GM21390 (cell line): ENCODE data around the gene PCDHGA4.
"Not testable (repeated sequence)": the region's sequence is repeated elsewhere in the genome, so short reads cannot be mapped to it uniquely, and the experiment has no call there.

Experiments used
- ATAC-seq: cut with Tn5 transposase; IDR thresholded peaks from one replicate; pipeline ENCODE4 v1.9.1; 2021; ENCODE audit not compliant: unreplicated experiment

Gene PCDHGA4

DNA sequence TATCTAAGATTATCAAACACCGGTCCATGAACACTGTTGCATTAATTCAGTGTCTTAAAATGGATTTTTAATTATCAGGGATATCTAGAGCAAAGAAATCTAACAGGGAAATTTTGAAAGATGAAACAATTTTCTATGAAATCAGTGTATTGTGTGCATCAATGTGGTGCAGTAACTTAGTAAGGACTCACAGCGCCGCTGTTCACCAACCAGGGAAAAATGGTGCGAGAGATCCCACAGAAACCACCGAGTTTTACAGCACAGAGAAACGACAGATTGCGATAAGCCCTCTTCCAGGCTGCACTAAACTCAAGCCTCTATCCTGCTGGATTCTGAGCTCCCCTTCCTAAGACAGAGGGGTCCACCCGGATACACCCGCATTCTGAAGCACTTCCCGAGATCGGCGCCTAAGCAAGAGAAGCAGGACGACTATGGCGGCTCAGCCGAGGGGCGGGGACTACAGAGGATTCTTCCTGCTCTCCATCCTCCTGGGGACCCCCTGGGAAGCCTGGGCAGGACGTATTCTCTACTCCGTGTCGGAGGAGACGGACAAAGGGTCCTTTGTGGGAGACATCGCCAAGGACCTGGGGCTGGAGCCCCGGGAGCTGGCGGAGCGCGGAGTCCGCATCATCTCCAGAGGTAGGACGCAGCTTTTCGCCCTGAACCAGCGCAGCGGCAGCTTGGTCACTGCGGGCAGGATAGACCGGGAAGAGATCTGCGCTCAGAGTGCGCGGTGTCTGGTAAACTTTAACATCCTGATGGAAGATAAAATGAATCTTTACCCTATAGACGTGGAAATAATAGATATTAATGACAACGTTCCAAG, 27.9 kb downstream of the PCDHGA4 start, which contains the start of gene PCDHGA7:
TSS of gene PCDHGA7 (plus strand) at position 274 of the 826 bp plus-strand sequence. CDS start at position 432, 158 bp downstream.
- no peak for ATAC-seq

DNA sequence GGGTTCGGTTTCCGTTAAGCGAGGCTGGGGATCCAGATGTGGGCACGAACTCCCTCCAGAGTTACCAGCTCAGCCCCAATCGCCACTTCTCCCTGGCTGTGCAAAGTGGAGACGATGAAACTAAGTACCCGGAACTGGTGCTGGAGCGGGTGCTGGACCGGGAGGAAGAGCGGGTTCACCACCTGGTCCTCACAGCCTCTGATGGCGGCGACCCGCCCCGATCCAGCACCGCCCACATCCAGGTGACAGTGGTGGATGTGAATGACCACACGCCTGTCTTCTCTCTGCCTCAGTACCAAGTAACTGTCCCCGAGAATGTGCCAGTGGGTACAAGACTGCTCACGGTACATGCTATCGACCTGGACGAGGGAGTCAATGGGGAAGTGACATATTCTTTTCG, 28.5 kb downstream of the PCDHGA4 start:
- ATAC-seq, result no peak

DNA sequence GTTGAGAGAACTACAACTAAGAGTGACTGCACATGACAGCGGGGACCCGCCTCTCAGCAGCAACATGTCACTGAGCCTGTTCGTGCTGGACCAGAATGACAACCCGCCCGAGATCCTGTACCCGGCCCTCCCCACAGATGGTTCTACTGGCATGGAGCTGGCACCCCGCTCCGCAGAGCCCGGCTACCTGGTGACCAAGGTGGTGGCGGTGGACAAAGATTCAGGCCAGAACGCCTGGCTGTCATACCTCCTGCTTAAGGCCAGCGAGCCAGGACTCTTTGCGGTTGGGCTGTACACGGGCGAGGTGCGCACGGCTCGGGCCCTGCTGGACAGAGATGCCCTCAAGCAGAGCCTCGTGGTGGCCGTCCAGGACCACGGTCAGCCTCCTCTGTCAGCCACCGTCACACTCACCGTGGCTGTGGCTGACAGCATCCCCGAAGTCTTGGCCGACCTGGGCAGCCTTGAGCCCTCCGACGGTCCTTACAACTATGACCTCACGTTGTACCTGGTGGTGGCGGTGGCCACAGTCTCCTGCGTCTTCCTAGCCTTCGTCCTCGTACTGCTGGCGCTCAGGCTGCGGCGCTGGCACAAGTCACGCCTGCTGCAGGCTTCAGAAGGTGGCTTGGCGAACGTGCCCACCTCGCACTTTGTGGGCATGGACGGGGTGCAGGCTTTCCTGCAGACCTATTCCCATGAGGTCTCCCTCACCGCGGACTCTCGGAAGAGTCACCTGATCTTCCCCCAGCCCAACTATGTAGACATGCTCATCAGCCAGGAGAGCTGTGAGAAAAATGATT, 29.8 kb downstream of the PCDHGA4 start:
- no peak for ATAC-seq

DNA sequence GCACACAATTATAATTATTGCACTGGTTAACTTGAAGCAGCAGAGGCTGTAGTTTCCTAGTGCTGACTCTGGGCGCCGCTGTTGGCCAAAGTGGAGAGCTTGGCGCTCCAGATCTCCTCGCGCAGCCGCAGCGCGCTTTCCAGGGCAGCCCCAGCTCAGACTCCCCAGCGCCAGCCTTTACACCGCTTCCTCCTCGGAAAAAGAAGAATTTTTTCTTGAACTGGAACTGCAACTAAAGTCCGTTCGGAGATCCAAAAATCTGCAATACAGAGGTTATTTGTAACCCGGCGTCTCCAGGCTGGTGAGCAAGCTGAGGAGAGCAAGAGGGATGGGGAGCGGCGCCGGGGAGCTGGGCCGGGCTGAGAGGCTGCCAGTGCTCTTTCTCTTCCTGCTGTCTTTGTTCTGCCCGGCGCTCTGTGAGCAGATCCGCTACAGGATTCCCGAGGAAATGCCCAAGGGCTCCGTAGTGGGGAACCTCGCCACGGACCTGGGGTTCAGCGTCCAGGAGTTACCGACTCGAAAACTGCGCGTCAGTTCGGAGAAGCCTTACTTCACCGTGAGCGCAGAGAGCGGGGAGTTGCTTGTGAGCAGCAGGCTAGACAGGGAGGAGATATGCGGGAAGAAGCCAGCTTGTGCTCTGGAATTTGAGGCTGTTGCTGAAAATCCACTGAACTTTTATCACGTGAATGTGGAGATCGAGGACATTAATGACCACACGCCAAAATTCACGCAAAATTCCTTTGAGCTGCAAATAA, 32.9 kb downstream of the PCDHGA4 start, which contains the start of gene PCDHGB4:
TSS of gene PCDHGB4 (plus strand) at position 142 of the 755 bp plus-strand sequence. CDS start at position 329, 187 bp downstream.
- ATAC-seq, result not testable (repeated sequence)

DNA sequence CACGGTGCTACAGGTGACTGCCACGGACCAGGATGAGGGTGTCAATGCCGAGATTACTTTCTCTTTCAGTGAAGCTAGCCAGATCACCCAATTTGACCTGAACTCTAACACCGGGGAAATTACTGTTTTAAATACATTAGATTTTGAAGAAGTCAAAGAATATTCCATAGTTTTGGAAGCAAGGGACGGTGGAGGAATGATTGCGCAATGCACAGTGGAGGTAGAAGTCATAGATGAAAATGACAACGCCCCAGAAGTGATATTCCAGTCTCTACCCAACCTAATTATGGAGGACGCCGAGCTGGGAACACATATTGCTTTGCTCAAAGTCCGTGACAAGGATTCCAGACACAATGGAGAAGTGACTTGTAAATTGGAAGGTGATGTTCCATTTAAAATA, 33.8 kb downstream of the PCDHGA4 start:
- no peak for ATAC-seq

DNA sequence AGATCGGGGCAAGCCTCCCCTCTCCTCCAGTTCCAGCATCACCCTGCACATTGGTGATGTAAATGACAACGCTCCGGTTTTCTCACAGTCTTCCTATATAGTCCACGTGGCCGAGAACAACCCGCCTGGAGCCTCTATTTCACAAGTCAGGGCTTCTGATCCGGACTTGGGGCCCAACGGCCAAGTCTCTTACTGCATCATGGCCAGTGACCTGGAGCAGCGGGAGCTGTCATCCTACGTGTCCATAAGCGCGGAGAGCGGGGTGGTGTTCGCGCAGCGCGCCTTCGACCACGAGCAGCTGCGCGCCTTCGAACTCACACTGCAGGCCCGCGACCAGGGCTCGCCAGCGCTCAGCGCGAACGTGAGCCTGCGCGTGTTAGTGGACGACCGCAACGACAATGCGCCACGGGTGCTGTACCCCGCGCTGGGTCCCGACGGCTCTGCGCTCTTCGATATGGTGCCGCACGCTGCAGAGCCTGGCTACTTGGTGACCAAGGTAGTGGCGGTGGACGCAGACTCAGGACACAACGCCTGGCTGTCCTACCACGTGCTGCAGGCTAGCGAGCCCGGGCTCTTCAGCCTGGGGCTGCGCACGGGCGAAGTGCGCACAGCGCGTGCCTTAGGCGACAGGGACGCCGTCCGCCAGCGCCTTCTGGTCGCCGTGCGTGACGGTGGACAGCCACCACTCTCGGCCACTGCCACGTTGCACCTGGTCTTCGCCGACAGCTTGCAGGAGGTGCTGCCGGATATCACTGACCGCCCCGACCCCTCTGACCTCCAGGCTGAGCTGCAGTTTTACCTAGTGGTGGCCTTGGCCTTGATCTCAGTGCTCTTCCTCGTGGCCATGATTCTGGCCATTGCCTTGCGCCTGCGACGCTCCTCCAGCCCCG, 34.6 kb downstream of the PCDHGA4 start:
- no peak for ATAC-seq

DNA sequence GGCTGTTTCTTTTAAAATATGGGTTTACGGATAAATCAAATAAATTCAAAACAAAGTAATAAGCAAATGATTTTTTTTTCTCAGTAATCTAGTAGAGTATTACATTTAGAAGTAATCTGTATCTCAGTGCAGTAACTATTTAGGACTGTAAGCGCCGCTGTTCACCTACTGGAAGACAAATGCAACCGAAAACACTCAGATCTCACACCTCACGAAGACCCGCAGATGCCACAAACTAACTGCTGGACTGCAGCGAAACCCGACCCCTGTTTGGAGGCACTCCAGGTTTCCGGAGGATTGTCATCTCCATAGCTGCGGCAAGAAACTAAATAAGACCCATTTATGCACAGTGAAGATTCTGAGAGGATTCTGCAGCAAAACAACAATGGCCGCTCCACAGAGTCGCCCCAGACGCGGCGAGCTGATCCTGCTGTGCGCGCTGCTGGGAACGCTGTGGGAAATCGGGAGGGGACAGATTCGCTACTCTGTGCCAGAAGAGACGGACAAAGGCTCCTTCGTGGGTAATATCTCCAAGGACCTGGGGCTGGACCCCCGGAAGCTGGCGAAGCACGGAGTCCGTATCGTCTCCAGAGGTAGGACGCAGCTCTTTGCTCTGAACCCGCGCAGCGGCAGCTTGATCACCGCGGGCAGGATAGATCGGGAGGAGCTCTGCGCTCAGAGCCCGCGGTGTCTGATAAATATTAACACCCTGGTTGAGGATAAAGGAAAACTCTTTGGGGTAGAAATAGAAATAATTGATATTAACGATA, 37.8 kb downstream of the PCDHGA4 start, which contains the start of gene PCDHGA8:
TSS of gene PCDHGA8 (plus strand) at position 205 of the 770 bp plus-strand sequence. CDS start at position 386, 181 bp downstream.
- no peak for ATAC-seq

DNA sequence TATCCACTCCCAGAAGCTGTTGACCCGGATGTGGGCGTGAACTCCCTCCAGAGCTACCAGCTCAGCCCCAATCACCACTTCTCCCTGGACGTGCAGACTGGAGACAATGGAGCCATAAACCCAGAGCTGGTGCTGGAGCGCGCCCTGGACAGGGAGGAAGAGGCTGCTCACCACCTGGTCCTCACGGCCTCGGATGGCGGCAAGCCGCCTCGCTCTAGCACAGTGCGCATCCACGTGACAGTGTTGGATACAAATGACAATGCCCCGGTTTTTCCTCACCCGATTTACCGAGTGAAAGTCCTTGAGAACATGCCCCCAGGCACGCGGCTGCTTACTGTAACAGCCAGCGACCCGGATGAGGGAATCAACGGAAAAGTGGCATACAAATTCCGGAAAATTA, 38.4 kb downstream of the PCDHGA4 start:
- ATAC-seq, result no peak

DNA sequence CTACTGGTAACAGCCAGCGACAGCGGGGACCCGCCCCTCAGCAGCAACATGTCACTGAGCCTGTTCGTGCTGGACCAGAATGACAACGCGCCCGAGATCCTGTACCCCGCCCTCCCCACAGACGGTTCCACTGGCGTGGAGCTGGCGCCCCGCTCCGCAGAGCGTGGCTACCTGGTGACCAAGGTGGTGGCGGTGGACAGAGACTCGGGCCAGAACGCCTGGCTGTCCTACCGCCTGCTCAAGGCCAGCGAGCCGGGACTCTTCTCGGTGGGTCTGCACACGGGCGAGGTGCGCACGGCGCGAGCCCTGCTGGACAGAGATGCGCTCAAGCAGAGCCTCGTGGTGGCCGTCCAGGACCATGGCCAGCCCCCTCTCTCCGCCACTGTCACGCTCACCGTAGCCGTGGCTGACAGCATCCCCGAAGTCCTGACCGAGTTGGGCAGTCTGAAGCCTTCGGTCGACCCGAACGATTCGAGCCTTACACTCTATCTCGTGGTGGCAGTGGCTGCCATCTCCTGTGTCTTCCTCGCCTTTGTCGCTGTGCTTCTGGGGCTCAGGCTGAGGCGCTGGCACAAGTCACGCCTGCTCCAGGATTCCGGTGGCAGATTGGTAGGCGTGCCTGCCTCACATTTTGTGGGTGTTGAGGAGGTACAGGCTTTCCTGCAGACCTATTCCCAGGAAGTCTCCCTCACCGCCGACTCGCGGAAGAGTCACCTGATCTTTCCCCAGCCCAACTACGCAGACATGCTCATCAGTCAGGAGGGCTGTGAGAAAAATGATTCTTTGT, 39.8 kb downstream of the PCDHGA4 start:
- ATAC-seq, result not testable (repeated sequence)

DNA sequence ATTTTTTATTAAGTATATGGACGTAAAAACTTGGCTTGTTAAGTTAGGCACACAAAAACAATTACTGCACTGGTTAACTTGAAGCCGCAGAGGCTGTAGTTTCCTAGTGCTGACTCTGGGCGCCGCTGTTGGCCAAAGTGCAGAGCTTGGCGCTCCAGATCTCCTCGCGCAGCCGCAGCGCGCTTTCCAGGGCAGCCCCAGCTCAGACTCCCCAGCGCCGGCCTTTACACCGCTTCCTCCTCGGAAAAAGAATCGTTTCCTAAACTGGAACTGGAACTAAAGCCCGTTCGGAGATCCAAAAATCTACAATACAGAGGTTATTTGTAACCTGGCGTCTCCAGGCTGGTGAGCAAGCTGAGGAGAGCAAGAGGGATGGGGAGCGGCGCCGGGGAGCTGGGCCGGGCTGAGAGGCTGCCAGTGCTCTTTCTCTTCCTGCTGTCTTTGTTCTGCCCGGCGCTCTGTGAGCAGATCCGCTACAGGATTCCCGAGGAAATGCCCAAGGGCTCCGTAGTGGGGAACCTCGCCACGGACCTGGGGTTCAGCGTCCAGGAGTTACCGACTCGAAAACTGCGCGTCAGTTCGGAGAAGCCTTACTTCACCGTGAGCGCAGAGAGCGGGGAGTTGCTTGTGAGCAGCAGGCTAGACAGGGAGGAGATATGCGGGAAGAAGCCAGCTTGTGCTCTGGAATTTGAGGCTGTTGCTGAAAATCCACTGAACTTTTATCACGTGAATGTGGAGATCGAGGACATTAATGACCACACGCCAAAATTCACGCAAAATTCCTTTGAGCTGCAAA, 43.1 kb downstream of the PCDHGA4 start, which contains the start of gene PCDHGB5:
TSS of gene PCDHGB5 (plus strand) at position 192 of the 796 bp plus-strand sequence. CDS start at position 373, 181 bp downstream.
- ATAC-seq, result not testable (repeated sequence)

DNA sequence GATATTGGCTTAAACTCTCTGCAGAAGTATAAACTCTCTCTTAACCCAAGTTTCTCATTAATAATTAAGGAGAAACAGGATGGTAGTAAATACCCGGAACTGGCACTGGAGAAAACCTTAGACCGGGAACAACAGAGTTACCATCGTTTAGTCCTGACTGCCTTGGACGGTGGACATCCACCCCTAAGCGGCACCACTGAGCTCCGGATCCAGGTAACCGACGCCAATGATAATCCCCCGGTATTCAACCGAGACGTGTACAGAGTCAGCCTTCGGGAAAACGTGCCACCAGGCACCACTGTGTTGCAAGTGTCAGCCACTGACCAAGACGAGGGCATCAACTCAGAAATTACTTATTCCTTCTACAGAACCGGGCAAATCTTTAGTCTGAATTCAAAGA, 43.8 kb downstream of the PCDHGA4 start:
- no peak for ATAC-seq

DNA sequence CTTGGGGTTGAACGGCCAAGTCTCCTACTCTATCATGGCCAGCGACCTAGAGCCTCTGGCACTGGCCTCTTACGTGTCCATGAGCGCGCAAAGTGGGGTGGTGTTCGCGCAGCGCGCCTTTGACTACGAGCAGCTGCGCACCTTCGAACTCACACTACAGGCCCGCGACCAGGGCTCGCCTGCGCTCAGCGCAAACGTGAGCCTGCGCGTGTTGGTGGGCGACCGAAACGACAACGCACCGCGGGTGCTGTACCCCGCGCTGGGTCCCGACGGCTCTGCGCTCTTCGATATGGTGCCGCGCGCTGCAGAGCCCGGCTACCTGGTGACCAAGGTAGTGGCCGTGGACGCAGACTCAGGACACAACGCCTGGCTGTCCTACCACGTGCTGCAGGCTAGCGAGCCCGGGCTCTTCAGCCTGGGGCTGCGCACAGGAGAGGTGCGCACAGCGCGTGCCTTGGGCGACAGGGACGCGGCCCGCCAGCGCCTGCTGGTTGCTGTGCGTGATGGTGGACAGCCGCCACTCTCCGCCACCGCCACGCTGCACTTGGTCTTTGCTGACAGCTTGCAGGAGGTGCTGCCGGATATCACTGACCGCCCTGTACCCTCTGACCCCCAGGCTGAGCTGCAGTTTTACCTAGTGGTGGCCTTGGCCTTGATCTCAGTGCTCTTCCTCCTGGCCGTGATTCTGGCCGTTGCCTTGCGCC, 44.9 kb downstream of the PCDHGA4 start:
- no peak for ATAC-seq

DNA sequence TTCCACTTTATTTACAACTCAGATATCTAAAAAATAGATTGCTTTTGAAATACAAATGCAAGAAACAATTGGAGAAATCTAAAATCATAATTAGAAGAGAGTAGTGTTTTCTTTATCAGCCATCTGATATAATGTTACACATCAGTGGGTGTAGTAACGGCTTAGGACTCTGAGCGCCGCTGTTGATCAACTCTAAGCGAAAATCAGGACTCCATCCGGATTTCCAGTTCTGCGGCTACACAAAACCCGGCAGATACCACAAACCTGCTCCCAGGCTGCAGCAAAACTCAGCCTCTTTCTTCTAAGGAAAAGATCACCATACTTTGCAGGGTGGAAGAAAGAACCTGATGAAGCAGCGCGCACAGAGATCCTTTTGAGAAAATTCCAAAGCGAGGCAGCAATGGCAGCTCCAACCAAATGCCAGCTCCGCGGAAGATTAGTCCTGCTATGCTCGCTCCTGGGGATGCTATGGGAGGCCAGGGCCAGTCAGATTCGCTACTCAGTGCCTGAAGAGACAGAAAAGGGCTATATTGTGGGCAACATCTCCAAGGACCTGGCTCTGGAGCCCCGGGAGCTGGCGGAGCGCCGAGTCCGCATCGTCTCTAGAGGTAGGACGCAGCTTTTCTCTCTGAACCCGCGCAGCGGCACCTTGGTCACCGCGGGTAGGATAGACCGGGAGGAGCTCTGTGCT, 47.9 kb downstream of the PCDHGA4 start, which contains the start of gene PCDHGA9:
TSS of gene PCDHGA9 (plus strand) at position 226 of the 691 bp plus-strand sequence. CDS start at position 401, 175 bp downstream.
- peak; percentile 55 for ATAC-seq

DNA sequence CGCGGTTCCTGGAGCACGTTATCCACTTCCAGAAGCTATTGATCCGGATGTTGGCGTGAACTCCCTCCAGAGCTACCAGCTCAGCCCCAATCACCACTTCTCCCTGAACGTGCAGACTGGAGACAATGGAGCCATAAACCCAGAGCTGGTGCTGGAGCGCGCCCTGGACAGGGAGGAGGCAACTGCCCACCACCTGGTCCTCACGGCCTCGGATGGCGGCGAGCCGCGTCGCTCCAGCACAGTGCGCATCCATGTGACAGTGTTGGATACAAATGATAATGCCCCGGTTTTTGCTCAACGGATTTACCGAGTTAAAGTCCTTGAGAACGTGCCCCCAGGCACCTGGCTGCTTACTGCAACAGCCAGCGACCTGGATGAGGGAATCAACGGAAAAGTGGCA, 48.6 kb downstream of the PCDHGA4 start:
- no peak for ATAC-seq
